Stimulated activated memory B cell treated with anti-CD40 and anti-IgM and Interleukin-4, amounts not matched to agents 10 μg/mL and 1 μg/mL and 100 μg/mL, for 72 hours (primary cell): ENCODE measurements around the gene MORN5.

Experiments
- ATAC-seq: fragments of 150-1000 bp; cut with Tn5 transposase; 2 replicates; pipeline ENCODE4 v1.10.0; 2021
- H3K27ac Mint-ChIP-seq: one replicate; pipeline ENCODE4 v1.8.0; 2022; ENCODE audit warnings: mild to moderate bottlenecking, mixed read lengths
- H3K27me3 Mint-ChIP-seq: one replicate; pipeline ENCODE4 v1.8.0; 2022; ENCODE audit warnings: mixed read lengths
- H3K36me3 Mint-ChIP-seq: one replicate; pipeline ENCODE4 v1.8.0; 2022; ENCODE audit warnings: mixed read lengths
- H3K4me1 Mint-ChIP-seq: one replicate; pipeline ENCODE4 v1.8.0; 2022; ENCODE audit warnings: mixed read lengths
- H3K4me3 Mint-ChIP-seq: one replicate; pipeline ENCODE4 v1.8.0; 2022; ENCODE audit warnings: mild to moderate bottlenecking, moderate library complexity, mixed read lengths
- H3K9me3 Mint-ChIP-seq: one replicate; pipeline ENCODE4 v1.8.0; 2022; ENCODE audit warnings: mixed read lengths

The MORN5 gene

DNA sequence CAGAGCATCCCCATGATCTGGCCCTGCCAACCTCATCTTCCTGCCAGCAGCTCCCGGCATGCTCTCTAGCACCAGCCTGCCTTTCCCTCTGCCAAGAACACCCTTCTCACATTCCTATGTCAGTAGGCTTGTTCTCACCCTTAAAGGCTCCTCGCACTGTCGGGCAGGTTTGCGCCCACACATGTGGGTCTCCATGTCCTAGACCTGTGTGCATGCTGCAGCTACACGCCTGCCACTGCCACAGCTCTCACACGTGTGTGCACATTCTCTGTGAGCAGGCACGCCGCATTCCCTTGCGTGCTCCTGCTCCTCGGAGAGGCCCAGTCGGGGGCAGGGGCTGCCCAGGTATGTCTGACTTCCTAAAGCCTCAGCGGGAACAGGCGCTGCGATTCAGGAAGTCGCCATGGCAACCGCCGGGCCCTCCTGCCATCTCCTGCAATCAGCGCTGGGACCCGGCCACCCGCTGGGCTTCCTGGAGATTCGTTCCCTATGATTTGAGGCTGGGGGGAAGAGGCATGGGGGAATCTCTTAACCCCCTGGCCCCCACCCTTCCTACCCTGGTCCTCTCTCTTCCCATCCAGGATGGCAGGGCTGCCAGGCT lies 28.2 kb upstream of the MORN5 start:
- Mint-ChIP-seq H3K27ac (no peak overlapping the region), H3K27me3 (peaks cover 41% of the 10 kb centered on the region), H3K4me3 (no peak overlapping the region), H3K4me1 (peaks cover 2% of the 10 kb centered on the region), H3K9me3 (no peaks in the 10 kb centered on the region), H3K36me3 (no peaks in the 10 kb centered on the region)
- no peak for ATAC-seq

DNA sequence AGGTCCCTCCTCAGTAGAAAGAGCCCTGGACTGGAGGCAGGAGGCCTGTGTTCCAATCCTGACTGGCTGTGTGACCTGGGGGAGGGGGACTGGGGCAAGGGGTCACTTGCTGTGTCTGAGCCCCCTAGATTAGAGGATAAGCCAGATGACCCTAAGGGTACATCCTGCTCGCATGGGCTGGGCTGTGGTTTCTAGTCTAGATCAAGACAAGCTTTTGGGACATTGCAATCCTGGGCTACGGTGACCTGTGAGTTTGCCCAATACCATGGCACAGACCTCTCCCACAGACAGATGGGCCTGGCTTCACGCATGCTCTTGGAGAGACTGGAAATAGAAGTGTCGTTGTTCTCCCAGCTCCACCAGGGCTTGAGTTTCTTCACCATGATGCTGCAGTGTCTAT lies 27.2 kb upstream of the MORN5 start:
- no peaks in the 10 kb centered on the region for H3K4me1 Mint-ChIP-seq
- ATAC-seq: no peak
- no peak overlapping the region for H3K4me3 Mint-ChIP-seq
- H3K36me3 Mint-ChIP-seq: no peaks in the 10 kb centered on the region
- H3K9me3 Mint-ChIP-seq: no peaks in the 10 kb centered on the region
- H3K27ac Mint-ChIP-seq: no peak overlapping the region
- H3K27me3 Mint-ChIP-seq: peaks cover 32% of the 10 kb centered on the region

DNA sequence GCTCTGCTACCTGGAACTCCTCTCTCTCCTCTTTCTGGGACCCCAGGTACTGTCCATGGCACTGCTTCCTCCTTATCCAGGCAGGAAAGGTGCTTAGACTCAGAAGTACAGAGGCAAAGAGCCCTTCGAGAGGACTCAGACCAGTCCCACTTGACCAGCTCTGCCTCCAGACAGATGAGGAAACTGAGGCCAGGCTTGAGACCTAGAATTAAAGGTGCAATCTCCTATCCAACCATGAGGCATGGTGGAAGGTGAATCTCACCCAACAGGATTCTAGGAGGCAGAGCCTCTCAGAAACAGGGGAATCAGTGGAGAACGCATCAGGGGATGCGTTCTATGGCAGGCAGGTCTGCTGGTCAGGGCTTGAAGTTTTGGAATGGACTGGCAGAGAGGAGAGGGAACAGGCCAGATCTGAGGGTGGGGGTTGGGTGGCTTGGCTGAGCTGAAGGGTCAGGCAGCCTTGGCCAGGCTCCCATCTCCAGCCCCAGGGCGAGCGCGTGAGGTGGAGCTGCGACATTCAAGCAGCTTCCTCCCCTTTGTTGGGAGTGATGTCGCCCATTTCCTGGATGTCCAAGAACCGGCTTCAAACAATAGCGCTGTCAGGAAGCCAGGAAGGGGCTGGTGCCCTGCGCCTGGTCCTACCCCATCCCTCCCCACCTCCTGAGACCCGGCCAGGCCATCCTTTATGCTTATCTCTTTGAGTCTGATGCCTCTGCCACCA lies 26.3 kb upstream of the MORN5 start:
- Mint-ChIP-seq H3K36me3 (no peaks in the 10 kb centered on the region), H3K27ac (no peak overlapping the region), H3K4me1 (no peaks in the 10 kb centered on the region), H3K9me3 (no peaks in the 10 kb centered on the region), H3K27me3 (peaks cover 26% of the 10 kb centered on the region), H3K4me3 (no peak overlapping the region)
- no peak for ATAC-seq

DNA sequence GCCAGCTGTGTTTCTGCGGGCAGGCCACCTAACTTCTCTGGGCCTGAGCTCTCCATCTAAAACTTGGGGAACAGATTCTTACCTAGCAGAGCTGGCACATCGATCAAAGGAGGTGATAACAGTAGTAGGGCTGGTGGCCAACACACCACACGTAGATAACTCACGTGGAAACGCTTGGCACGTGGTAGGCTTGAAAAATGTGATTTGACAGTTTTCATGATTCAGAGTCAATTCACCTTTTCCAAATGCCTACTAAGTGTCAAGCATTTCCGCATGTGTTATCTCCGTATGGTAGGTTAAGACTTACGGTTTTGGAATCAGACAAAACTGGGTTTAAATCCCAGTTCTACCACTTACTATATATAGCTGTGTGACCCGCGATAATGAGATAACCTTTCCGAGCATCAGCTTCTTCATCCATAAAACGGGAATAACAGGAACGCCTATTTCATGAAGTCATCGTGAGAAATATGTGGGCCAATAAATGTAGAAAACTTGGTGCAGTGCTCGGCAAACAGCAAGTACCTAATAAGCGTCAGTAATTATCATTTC lies 25.6 kb upstream of the MORN5 start:
- Mint-ChIP-seq H3K9me3 (no peaks in the 10 kb centered on the region), H3K36me3 (no peaks in the 10 kb centered on the region), H3K27me3 (peaks cover 26% of the 10 kb centered on the region), H3K27ac (no peak overlapping the region), H3K4me1 (no peaks in the 10 kb centered on the region), H3K4me3 (no peak overlapping the region)
- ATAC-seq: no peak

DNA sequence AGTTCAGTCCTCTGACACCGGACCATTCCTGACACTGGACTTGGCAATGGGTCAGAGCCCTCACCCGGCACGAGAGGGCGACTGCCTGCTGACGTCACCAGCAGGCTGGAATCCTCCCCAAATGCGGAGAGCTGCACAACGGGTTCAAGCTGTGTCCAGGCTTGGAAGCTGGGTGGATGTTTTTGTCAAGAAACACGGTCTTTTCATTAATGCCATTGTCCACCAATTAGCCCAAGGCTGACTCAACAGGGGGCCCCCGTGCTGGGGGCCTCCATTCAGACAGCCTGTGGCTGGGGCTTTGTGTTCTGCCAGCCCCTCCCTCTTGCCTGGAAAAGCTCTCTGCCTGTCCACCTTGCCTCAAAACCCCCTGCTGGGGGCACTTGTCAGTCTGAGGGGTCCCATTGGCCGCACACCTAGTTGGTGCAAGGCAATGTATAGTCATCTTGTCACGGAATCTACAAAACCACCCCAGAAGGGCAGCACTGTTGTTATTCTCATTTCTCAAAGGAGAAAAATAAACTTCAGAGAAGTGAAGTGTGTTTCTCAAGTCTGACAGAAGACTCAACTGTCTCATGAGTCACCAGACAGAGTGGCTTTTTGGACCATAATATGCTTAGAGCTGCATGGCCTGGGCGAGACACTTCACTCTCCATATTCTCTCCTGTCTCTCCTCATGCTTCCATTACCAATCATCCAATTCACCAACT lies 24.7 kb upstream of the MORN5 start:
- Mint-ChIP-seq H3K36me3 (no peaks in the 10 kb centered on the region), H3K9me3 (no peaks in the 10 kb centered on the region), H3K4me3 (no peak overlapping the region), H3K27me3 (peaks cover 26% of the 10 kb centered on the region), H3K27ac (no peak overlapping the region), H3K4me1 (no peaks in the 10 kb centered on the region)
- ATAC-seq: no peak

DNA sequence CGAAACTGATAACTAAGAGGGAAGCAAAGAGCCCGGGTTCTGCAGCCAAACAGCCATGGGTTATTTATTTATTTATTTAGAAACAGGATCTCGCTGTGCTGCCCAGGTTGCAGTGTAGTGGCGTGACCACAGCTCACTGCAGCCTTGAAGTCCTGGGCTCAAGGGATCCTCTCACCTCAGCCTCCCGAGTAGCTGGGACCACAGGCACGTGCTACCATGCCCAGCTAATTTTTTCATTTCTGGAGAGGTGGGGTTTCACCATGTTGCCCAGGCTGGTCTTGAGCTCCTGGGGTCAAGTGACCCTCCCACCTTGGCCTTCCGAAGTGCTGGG lies 24.2 kb upstream of the MORN5 start:
- ATAC-seq: no peak
- Mint-ChIP-seq H3K9me3 (no peaks in the 10 kb centered on the region), H3K4me3 (no peak overlapping the region), H3K27ac (no peak overlapping the region), H3K27me3 (peaks cover 22% of the 10 kb centered on the region), H3K4me1 (no peaks in the 10 kb centered on the region), H3K36me3 (no peaks in the 10 kb centered on the region)

DNA sequence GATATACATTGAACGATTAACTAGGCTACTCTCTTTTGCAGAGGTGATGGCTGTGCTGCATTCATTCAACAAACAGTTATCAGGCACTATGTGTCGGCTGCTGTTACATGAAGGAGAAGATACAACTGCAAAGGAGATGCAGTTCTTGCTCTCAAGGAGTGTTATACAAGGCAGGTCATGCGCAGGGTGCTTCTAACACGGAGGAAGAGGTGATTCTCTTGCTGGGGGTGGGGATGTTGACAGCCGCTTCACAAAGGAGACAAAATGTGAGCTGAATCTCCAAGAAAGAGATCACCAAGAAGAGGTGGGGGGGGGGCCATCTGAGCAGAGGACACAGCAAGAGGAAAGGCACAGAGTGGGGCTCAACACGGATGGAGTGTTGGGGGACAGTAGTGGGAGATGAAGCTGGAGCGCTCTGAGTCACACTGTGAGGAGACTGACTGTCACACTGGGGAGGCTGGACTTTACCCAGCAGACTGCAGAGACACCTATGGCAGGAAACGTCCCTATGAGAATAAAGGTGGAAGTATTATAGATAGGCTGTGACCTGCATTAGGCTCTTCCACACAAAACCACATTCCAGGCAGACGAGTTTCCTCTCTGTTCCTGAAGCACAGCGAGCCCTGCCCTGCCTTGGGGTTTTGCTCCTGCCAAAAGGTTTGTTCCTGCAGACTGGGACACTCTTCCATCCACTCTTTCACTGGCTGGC lies 21.0 kb upstream of the MORN5 start:
- H3K27ac Mint-ChIP-seq: no peak overlapping the region
- no peaks in the 10 kb centered on the region for H3K9me3 Mint-ChIP-seq
- no peaks in the 10 kb centered on the region for H3K27me3 Mint-ChIP-seq
- no peak for ATAC-seq
- H3K4me1 Mint-ChIP-seq: no peaks in the 10 kb centered on the region
- H3K36me3 Mint-ChIP-seq: peaks cover 22% of the 10 kb centered on the region
- no peak overlapping the region for H3K4me3 Mint-ChIP-seq

DNA sequence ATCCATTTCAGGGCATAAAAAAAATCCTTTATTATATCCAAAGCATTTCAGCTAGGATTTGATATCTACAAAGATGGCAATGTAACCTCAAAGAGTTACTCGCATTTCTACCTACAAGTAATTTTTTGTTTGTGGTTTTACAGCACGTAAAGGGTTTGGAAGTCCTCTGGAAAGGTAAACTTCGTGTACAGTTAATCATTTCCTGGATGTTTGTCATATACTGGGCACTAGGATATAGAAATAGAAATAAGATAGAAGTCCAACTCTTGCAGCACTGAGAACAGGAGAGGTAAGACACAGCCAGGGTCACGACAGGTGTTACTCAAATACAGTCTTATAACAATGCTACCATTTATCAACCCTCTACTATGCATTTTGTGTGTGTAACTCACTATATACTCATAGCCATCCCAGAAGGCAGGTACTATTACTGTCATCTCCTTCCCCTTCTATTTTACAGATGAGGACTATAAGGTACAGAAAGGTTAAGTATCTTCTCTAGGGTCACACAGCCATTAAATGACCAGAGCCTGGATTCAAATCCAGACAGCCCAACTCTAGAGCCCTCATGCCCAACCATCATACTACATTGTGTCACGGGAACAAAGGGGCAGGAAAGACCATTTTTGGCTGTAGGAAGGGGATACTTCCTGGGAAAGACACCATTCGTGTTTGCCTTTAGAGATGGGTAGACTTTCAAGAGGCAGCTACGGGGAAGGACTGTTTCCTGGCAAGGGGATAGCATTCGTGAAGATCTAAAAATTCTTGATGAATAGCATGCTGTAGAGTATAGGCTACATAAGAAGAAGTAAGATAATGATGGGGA lies 19.1 kb upstream of the MORN5 start:
- Mint-ChIP-seq H3K27ac (no peak overlapping the region), H3K4me3 (no peak overlapping the region), H3K9me3 (no peaks in the 10 kb centered on the region), H3K36me3 (peaks cover 37% of the 10 kb centered on the region), H3K4me1 (no peaks in the 10 kb centered on the region), H3K27me3 (no peaks in the 10 kb centered on the region)
- no peak for ATAC-seq

DNA sequence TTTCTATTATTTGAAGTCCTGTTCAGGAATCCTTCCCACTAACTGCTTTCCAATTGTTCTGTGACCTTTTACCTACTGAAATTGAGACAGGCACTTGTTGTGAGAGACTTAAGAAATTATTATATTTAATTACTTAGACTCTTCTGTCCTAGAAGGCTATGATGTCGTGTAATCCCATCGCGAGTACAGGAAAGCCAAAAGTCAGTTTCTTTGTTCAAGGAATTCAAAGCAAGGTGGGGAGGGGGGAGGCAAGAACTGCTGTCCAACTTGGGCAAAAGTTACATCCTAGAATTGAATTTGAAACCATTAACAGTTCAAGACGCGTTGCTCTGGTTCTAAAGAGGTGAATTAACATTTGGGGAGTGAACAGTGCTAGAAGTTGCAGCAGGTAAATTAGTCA lies 18.0 kb upstream of the MORN5 start:
- ATAC-seq: no peak
- Mint-ChIP-seq H3K27ac (no peak overlapping the region), H3K27me3 (no peaks in the 10 kb centered on the region), H3K36me3 (peaks cover 42% of the 10 kb centered on the region), H3K4me1 (no peaks in the 10 kb centered on the region), H3K4me3 (no peak overlapping the region), H3K9me3 (no peaks in the 10 kb centered on the region)

DNA sequence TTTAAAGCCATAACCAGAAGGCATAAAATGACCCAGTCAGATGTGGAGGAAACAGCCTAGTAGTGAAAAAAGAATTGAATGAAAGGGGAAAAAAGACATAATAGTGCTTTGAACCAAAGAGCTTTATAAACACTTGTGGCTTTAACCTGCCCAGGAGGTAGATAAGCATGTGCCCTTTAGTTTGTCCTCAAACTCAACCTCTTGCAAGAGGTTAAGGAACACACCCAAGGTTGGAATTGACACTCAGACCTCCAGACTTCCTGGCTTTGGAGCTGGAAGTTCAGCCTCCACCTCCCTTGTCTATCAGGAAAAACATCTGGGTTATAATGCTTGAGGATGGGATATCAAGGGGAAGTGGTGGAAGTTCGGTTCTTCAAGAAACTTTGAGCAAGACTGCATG lies 16.4 kb upstream of the MORN5 start:
- Mint-ChIP-seq H3K9me3 (no peaks in the 10 kb centered on the region), H3K36me3 (peaks cover 51% of the 10 kb centered on the region)

DNA sequence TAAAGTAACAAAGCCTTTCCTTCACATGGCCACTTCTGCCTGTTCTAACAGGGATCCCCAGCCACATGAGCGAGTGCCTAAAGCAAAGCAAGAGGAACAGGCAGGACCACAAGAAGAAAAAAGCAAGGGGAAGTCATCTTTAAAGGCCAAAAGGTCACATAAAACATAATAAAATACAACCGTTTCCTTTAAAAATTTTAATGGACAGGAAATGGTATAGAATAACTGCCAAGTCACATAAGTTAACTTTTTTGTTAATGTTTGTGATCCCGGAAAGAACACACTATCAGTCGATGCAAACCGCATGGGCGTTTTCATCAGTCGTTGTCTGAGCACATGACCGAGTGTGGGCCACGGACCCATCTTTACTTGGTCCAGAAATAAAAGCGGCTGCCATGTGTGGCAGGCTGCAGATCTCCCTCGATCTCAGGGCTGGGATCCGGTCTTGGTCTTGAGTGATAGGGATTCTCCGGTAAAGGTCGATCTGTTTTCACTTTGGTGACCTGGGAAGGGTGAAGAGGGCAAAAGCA lies 15.8 kb upstream of the MORN5 start:
- no peak for ATAC-seq
- no peak overlapping the region for H3K4me3 Mint-ChIP-seq
- H3K27me3 Mint-ChIP-seq: no peaks in the 10 kb centered on the region
- no peaks in the 10 kb centered on the region for H3K4me1 Mint-ChIP-seq
- H3K36me3 Mint-ChIP-seq: peaks cover 51% of the 10 kb centered on the region
- no peak overlapping the region for H3K27ac Mint-ChIP-seq
- H3K9me3 Mint-ChIP-seq: no peaks in the 10 kb centered on the region

More for the DNA sequence above, 16.4 kb upstream of the MORN5 start:
- Mint-ChIP-seq H3K27ac (no peak overlapping the region), H3K4me3 (no peak overlapping the region), H3K27me3 (no peaks in the 10 kb centered on the region), H3K4me1 (no peaks in the 10 kb centered on the region)
- ATAC-seq: no peak

DNA sequence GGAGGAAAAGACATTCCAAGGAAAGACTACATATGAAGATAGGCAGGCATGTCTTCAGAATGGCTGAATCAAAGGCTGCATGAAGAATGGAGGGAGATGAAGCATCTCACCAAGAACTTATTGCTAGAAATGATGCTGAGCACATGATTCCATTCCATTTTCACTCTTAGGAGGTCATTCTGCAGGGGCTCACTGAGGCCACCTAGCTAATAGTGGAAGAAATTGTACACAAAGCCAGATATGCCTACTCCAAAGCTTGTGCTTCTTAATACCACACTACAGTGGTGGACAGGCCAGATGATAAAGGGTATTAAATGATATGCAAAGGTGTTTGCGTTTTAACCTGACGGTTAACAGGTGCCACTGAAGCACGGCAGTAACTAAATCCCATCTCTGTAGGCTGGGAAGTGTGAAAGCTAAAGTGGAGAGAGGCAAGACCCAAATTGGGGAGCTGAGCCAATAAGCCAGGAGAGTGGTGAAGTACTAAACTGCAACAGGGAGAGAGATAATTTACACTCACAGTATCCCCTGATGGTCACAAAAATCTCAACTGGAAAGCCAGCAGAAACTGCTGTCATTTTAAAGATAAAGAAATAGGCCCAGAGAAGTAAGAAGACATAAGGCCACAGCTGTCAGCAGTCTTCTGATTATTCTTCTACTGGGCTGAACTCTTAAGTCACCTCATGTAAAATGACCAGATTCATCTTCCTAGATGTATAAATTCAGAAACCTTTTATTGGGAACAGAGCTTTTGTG lies 14.7 kb upstream of the MORN5 start:
- no peak overlapping the region for H3K27ac Mint-ChIP-seq

DNA sequence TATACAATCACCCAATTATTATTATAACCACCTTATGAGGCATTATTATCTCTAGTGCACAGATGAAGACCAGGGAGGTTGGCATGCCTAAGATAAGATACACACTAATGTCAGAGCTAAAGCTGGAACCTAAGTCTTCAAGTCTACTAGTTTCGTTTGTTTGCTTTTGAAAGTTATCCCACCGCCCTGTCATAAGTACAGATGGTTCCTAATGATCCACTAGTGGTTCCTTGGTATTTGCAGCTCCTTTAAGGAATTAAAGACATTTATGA lies 14.2 kb upstream of the MORN5 start:
- H3K27me3 Mint-ChIP-seq: no peaks in the 10 kb centered on the region
- peaks cover 51% of the 10 kb centered on the region for H3K36me3 Mint-ChIP-seq
- no peaks in the 10 kb centered on the region for H3K4me1 Mint-ChIP-seq
- no peak overlapping the region for H3K4me3 Mint-ChIP-seq
- H3K27ac Mint-ChIP-seq: no peak overlapping the region
- H3K9me3 Mint-ChIP-seq: no peaks in the 10 kb centered on the region
- no peak for ATAC-seq

More for the DNA sequence above, 14.7 kb upstream of the MORN5 start:
- ATAC-seq: no peak
- no peaks in the 10 kb centered on the region for H3K4me1 Mint-ChIP-seq
- H3K4me3 Mint-ChIP-seq: no peak overlapping the region
- H3K36me3 Mint-ChIP-seq: peaks cover 51% of the 10 kb centered on the region
- no peaks in the 10 kb centered on the region for H3K9me3 Mint-ChIP-seq
- no peaks in the 10 kb centered on the region for H3K27me3 Mint-ChIP-seq

DNA sequence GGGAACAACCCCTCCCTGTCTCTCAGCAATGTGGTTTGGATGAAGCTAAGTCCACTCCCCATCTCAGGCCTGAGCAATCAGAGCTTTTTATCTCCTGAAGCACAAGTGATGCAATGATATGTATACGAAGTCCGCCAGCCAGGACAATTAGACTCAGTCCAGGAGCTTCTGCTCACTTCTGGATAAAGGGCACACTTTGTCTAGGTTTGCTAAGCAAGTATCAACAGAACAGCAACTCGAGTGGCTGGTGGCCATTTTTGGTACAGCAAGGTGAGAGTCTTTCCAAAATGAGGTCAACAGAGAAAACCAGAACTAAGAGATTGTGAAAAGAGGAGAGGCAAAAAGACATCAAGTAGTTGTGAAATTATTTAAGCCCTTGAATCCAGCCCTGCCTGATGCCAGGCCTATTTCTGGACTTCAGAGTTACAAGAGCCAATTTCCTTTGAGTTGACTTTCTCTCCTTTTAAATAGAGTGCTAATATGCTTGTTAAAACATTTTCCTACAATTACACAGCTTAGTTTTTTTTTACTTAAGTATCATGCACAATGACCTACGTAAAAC lies 8.4 kb upstream of the MORN5 start:
- H3K4me1 Mint-ChIP-seq: peaks cover 11% of the 10 kb centered on the region
- H3K4me3 Mint-ChIP-seq: no peak overlapping the region
- H3K9me3 Mint-ChIP-seq: no peaks in the 10 kb centered on the region
- no peak overlapping the region for H3K27ac Mint-ChIP-seq
- no peak for ATAC-seq
- peaks cover 19% of the 10 kb centered on the region for H3K36me3 Mint-ChIP-seq
- H3K27me3 Mint-ChIP-seq: no peaks in the 10 kb centered on the region
